Hematopoietic multipotent progenitor cell treated with erythropoietin and hydrocortisone succinate and interleukin-3 and kit ligand, for 17 days (in vitro differentiated cells): ENCODE results near the gene CXCL14.

ENCODE experiments used
- DNase-seq: peaks from one replicate; pipeline ENCODE4 v3.0.0-alpha.2; 2015; ENCODE audit warnings: low spot score

CXCL14 gene

DNA sequence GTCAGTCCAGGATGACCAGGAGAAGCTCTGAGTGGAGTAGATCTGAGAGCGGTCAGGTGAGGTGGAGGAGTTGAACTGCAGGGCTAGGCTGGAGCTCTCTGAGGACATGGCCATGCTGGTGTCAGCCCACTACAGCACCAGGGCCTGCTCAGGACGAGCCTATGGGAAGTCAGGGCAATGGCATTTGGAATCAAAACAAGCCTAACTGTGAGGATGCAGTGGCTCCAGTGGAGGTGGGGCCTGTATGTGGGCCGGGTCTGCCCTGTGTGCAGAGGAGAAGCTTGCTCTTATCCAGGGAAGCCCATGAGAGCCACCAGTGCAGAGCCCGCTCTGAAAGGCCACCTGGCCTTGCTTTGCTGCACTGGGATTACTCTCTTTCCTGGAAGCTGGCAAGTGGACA is 11.1 kb downstream of the CXCL14 start:
- DNase-seq, result no peak

GRCh38 chr5:135566422-135567400 is 12.1 kb downstream of the CXCL14 start:
- DNase-seq, result peak; percentile 30

- peak; percentile 79 for DNase-seq
Observed at GRCh38 chr5:135565725-135566421, 12.9 kb downstream of the CXCL14 start.

DNA sequence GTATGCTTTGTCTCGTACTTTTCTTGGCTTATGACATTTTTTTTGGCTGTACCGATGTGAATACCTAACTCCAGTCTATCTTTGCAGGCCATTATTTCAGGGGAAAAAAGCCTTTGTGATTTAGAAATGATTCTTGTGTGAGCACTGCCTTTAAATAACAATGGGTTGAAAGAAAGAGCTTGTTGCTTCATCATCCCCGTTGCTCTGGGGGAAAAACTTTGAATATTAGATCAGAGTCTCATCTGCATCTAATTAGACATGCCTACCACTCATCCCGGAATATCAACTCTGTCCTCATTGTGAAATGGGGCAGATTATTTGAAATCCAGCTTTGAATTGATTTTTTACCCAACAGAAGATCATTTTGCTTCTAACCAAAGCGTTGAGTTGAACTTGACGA is 13.5 kb downstream of the CXCL14 start:
- DNase-seq, result no peak

GRCh38 chr5:135564331-135564730 is 14.5 kb downstream of the CXCL14 start:
- DNase-seq, result no peak

GRCh38 chr5:135561266-135561665 is 17.5 kb downstream of the CXCL14 start:
- DNase-seq, result no peak

GRCh38 chr5:135560858-135561257 is 17.9 kb downstream of the CXCL14 start:
- peak; percentile 58 for DNase-seq

DNA sequence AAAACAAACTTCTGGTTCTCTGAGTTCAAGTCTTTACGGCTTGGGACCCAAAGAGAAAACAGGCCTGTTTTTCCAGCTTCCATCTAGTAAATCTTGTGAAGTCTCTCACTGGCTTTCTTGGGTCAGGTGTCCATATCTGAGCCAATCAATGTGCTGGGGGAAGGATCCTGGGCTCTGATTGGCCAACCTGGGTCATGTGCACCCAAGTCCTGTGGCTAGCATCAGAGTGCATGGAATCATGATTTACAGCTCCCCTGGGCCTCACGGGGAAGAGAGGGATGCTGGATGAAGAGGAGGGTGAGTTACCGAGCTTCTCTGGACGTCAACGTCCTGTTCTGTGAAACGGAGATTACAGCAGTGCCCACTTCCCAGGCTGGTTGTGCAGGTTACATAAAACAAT is 19.4 kb downstream of the CXCL14 start:
- no peak for DNase-seq

GRCh38 chr5:135557076-135557838 is 21.5 kb downstream of the CXCL14 start:
- DNase-seq, result no peak

DNA sequence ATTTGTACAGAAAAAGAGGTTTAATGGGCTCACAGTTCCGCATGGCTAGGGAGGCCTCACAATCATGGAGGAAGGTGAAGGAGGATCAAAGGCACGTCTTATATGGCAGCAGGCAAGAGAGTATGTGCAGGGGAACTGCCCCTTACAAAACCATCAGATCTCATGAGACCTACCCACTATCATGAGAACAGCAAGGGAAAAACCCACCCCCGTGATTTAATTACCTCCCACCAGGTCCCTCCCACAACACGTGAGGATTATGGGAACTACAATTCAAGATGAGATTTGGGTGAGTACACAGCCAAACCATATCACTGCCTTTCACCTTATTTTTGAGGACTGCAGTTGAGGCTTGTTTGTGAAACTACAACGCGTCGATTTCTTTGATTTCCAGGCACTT is 22.2 kb downstream of the CXCL14 start:
- DNase-seq, result no peak

DNA sequence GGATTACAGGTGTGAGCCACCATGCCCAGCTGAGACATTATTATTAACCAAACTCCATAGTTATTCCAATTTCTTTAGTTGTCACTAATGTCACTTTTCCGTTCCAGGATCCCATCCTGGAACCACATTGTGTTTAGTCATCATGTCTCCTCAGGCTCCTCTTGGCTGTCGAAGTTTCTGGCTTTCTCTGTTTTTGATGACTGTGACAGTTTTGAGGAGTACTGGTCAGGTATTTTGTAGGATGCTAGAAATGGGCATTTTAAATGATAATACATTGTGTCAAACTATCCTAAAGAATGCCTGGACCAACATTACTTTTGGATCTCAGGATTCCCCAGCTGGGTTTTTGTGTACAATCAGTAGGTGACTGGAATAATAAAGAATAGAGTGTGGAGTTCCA is 23.3 kb downstream of the CXCL14 start:
- DNase-seq, result no peak

DNA sequence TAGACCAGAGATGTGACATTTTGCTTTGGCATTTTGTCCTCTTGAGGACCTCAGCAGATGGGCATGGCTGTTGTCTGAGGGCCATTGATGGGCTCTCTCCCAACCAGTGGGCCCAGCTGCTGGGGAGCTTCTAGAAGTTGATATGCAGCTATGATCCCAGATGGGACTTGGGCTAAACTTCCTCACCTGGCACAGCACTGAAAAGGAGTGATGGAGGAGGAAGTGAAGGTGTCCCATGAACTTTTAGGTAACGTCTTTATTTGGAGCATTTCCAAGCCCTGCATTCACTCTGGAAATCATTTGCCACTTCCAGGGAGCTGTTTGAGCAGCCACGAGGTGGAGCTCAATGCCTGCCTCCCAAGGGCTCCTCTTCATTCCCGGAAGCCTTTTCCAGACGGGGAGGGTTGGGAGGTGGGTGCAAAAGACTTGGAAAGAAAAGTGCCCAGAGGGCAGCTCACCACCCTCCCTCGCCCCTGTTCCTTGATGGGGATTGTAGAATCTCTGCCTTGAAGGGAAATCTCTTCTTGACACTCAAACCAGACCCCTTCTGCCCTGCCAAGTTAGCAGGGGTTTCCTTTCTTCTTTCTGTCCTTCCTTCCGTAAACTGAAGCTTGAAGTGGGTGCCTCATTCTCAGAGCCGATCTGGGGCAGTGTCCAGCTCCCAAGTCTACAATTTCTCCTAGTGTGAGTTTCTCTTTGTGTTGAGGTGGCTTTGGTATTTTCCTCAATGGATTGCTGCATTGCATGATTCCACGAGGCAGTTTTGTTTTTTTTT is 24.9 kb downstream of the CXCL14 start:
- DNase-seq, result no peak

- DNase-seq, result peak; percentile 78
Observed at GRCh38 chr5:135551593-135552447, 27.0 kb downstream of the CXCL14 start.

GRCh38 chr5:135549413-135549812 is 29.4 kb downstream of the CXCL14 start:
- DNase-seq, result no peak

GRCh38 chr5:135547590-135548254 is 31.1 kb downstream of the CXCL14 start:
- no peak for DNase-seq

GRCh38 chr5:135546912-135547311 is 31.9 kb downstream of the CXCL14 start:
- no peak for DNase-seq

DNA sequence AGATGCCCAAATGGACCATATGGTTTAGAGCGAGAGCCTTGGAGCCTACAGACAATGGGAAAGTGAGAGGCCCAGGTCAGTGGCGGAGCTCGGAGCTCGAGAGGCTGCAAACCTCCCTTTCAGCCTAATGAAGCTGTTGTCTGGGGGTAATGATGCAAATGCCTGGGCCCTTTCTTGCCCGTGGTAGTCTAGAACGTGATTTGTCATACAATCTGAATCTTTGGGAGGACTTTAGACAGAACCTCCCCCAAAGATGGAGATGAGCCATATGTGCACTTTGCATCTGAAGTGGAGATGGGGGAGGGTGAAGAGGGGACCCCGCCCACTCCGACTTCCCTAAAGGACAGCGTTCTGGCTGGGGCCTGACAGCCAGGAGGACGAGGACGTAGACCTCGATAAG is 32.7 kb downstream of the CXCL14 start:
- no peak for DNase-seq

- no peak for DNase-seq
Observed at GRCh38 chr5:135545099-135545498, 33.7 kb downstream of the CXCL14 start.

DNA sequence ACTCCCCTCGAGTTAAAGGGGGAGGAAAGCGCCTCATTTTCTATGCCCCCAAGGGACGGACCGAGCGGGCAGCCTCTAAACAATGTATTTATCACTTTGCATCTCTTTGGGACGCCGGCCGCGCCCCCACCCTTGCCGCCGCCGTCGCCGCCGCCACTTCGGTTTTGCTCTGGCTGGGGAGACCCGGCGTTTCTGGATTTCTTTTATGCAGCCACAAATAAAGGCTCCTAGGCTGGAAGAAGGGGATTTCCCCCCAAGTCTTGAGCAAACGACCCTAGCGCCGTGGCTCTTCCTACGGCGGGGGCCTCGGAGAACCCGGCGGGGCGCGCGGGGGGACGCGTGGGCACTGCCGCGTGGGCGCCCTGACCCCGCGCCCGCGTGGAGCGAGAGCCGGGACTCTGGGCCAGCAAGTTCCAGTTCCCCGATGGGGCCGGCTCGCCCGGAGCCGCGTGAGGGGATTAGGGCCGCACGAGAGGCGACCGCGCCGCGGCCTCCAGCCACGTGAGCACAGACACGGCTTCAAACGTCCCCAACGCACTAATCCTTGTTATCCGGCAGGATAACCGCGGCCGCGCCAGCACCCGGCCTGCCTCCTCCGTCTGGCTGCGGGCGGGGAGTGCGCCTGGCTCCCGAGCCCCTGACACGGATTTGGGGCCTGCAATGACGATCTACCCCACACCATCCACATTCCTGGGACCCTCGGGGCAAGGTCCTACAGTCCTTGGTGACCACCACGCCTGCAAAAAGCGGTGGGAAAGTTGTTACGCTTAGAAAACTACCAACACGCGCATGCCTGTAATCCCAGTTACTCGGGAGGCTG is 35.1 kb downstream of the CXCL14 start:
- no peak for DNase-seq
